CD14-positive monocyte (primary cell): ENCODE results near the gene STARD3. TPM values are rescaled to one million over a fixed set of nuclear protein-coding genes. Genes with fewer than 3 reads are reported as not detected.

Experiments
- DNase-seq, 3 donors: peaks; one replicate each; pipeline ENCODE4 v3.0.0-alpha.2; 2011 to 2022
- H2AFZ ChIP-seq: 2 replicates; pipeline ENCODE4 v1.6.0; 2012; ENCODE audit warnings: mild to moderate bottlenecking, low read depth, low read length, inconsistent platforms; ENCODE audit not compliant: insufficient read depth, poor library complexity, severe bottlenecking
- H3K27ac ChIP-seq, 2 donors: 1 replicate in 1 of 2; 2 replicates in 1 of 2; pipeline ENCODE4 v1.5.1; 2012 to 2013; ENCODE audit warnings: low read length in 2 of 2, control low read depth in 1 of 2, inconsistent platforms in 1 of 2, low read depth in 1 of 2, mild to moderate bottlenecking in 1 of 2
- H3K27me3 ChIP-seq, 2 donors: one replicate each; pipeline versions ENCODE4 v1.6.0 to v1.6.1; 2011 to 2013; ENCODE audit warnings: low read length in 2 of 2; ENCODE audit not compliant: control insufficient read depth in 2 of 2, insufficient read depth in 2 of 2
- H3K36me3 ChIP-seq, 2 donors: replicated peaks in 1 of 2; 1 replicate in 1 of 2; 2 replicates in 1 of 2; pipeline versions ENCODE4 v1.5.1 to v1.6.1; 2012 to 2013; ENCODE audit warnings: low read length in 2 of 2, control low read depth in 1 of 2, inconsistent platforms in 1 of 2, mild to moderate bottlenecking in 1 of 2; ENCODE audit not compliant: insufficient read depth in 2 of 2, control insufficient read depth in 1 of 2
- H3K4me1 ChIP-seq, 2 donors: 1 replicate in 1 of 2; 2 replicates in 1 of 2; pipeline versions ENCODE4 v1.5.1 to v1.6.1; 2012 to 2013; ENCODE audit warnings: low read length in 2 of 2, control low read depth in 1 of 2, inconsistent platforms in 1 of 2, mild to moderate bottlenecking in 1 of 2, moderate library complexity in 1 of 2; ENCODE audit not compliant: insufficient read depth in 2 of 2, control insufficient read depth in 1 of 2
- H3K4me2 ChIP-seq: replicated peaks from 2 replicates; pipeline ENCODE3; 2012; ENCODE audit warnings: low read length, moderate library complexity, mild to moderate bottlenecking; ENCODE audit not compliant: poor library complexity, severe bottlenecking; ENCODE audit errors: extremely low read depth
- H3K4me3 ChIP-seq, 3 experiments: fragments of 200-600 bp in 1 of 3; sonication (generic) in 1 of 3; replicated peaks in 1 of 3; 1 replicate in 2 of 3; 2 replicates in 1 of 3; pipeline ENCODE4 v1.5.1; 2011 to 2013; ENCODE audit warnings: low read length in 3 of 3, mild to moderate bottlenecking in 3 of 3, control low read depth in 2 of 3, low read depth in 2 of 3, inconsistent platforms in 1 of 3, moderate library complexity in 1 of 3
- H3K79me2 ChIP-seq: 2 replicates; pipeline ENCODE4 v1.6.0; 2012; ENCODE audit warnings: mild to moderate bottlenecking, control low read depth, inconsistent platforms, low read length, moderate library complexity; ENCODE audit not compliant: insufficient read depth
- H3K9ac ChIP-seq: 2 replicates; pipeline ENCODE4 v1.6.0; 2017; ENCODE audit warnings: low read length, mild to moderate bottlenecking; ENCODE audit not compliant: insufficient read depth, poor library complexity, severe bottlenecking
- H3K9me3 ChIP-seq, 2 donors: replicated peaks in 1 of 2; 1 replicate in 1 of 2; 2 replicates in 1 of 2; pipeline versions ENCODE4 v1.5.1 to v1.6.1; 2012 to 2013; ENCODE audit warnings: low read length in 2 of 2, control low read depth in 1 of 2; ENCODE audit not compliant: control insufficient read depth in 1 of 2, insufficient read depth in 1 of 2
- H4K20me1 ChIP-seq: 2 replicates; pipeline ENCODE4 v1.6.0; 2012; ENCODE audit warnings: mild to moderate bottlenecking, low read length, control low read depth, moderate library complexity; ENCODE audit not compliant: insufficient read depth
- H3K27ac Mint-ChIP-seq, 7 donors: one replicate each; pipeline ENCODE4 v1.8.0; 2020; ENCODE audit warnings: mild to moderate bottlenecking in 7 of 7, mixed read lengths in 7 of 7, moderate library complexity in 6 of 7, inconsistent platforms in 2 of 7
- H3K27me3 Mint-ChIP-seq, 3 donors: one replicate each; pipeline ENCODE4 v1.8.0; 2021 to 2022; ENCODE audit warnings: low read depth in 3 of 3, mild to moderate bottlenecking in 3 of 3, mixed read lengths in 3 of 3, moderate library complexity in 3 of 3, inconsistent platforms in 1 of 3
- H3K36me3 Mint-ChIP-seq, 2 donors: one replicate each; pipeline ENCODE4 v1.8.0; 2020; ENCODE audit warnings: mixed read lengths in 2 of 2, inconsistent platforms in 1 of 2, mild to moderate bottlenecking in 1 of 2
- H3K4me1 Mint-ChIP-seq: one replicate; pipeline ENCODE4 v1.8.0; 2020; ENCODE audit warnings: mild to moderate bottlenecking, mixed read lengths
- H3K4me3 Mint-ChIP-seq, 2 donors: one replicate each; pipeline ENCODE4 v1.8.0; 2020; ENCODE audit warnings: mild to moderate bottlenecking in 2 of 2, mixed read lengths in 2 of 2, moderate library complexity in 1 of 2
- H3K9me3 Mint-ChIP-seq, 7 donors: one replicate each; pipeline ENCODE4 v1.8.0; 2020 to 2022; ENCODE audit warnings: mixed read lengths in 7 of 7, mild to moderate bottlenecking in 6 of 7, moderate library complexity in 6 of 7, inconsistent platforms in 2 of 7
- WGBS: methylation state at CpG from one replicate; pipeline ENCODE4 v1.1.5; 2013; ENCODE audit warnings: missing lambda C conversion rate; ENCODE audit not compliant: insufficient coverage; 5-methylcytosine and 5-hydroxymethylcytosine counted together
- intact Hi-C, 2 donors: fragments of 100-400 bp; cut with micrococcal nuclease; formaldehyde crosslinking; loops; one replicate each; pipeline versions ENCODE4 v1.15.0 to v1.15.1; 2023
- polyA plus RNA-seq, 3 donors: library from polyadenylated mRNA; depleted of rRNA in 1 of 3; unstranded in 2 of 3; stranded (reverse) in 1 of 3; fragments of 300-500 nt in 2 of 3; fragments of >200 nt in 1 of 3; fragmentation: Illumina TruSeq in 2 of 3; gene quantifications; 1 replicate in 2 of 3; 2 replicates in 1 of 3; pipeline ENCODE4 v1.2.3, GENCODE V29; 2012 to 2021
- TF ChIP-seq, protein P1 (sequence below): fragments of 200-600 bp; IDR thresholded peaks from one replicate; pipeline ENCODE4 v1.8.0; 2022; ENCODE audit warnings: antibody characterized with exemption, mild to moderate bottlenecking

STARD3 gene
- polyA plus RNA-seq, 3 donors = 35.1 to 114 (median 45.3) TPM

DNA sequence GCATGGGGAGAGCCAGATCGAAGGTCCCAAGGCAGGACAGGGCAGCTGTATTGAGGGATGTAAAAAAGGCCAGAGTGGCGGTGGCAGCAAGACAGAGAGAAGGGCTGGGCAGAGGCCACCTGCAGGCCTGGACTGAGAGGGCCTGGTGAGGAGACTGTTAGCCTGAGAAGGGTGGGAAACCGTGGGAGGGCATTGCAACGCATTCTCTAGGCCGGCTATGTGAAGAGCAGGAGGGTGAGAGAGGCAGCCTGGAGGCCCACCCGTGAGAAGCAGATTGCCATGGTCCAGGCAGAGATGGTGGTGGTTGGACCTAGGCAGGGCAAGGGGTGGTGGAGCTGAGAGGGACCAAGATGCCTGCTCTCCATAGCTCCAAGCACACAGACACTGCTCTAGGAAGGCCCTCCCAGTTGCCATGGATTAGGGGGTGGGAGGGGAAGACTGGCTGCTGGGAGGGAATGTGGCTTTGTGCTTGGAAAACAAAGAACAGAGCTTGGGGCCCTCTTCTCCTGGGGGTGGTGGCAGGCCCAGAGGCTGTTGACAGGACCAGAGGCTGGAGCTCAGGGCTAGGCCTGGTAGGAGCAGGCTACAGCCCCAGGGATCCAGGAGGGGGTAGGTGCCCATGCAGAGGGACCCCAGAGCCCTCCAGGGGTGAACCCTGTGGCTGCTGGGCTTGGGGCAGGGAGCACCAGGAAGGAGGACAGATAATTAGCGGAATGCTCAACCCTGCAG, 15.8 kb downstream of the STARD3 start:
- Histone ChIP-seq H4K20me1 (peaks cover 93% of the 10 kb centered on the region), H3K4me1 (peaks cover 0 to 2% of the 10 kb centered on the region in 2 donors), H3K36me3 (peaks cover 23 to 45% of the 10 kb centered on the region in 2 donors), H3K9ac (no peak overlapping the region), H3K4me3 (no peak overlapping the region), H3K79me2 (peaks cover 29% of the 10 kb centered on the region), H3K27me3 (no peaks in the 10 kb centered on the region), H3K9me3 (no peaks in the 10 kb centered on the region), H2AFZ (no peak overlapping the region), H3K27ac (peak overlapping the region in 1 of 2 donors; percentile 14), H3K4me2 (no peak overlapping the region)
- intact Hi-C loops = no loop called here
- WGBS = 81% methylated on average over 6 of the region's 7 CpGs
- peaks cover 44 to 57% of the 10 kb centered on the region in 2 donors for H3K36me3 Mint-ChIP-seq
- H3K27ac Mint-ChIP-seq = peak overlapping the region in 4 of 7 donors; percentile 3 to 69 (median 26)
- no peak for DNase-seq
- H3K4me1 Mint-ChIP-seq = peaks cover 23% of the 10 kb centered on the region
- H3K9me3 Mint-ChIP-seq = no peaks in the 10 kb centered on the region
- peaks cover 0 to 3% (median 1%) of the 10 kb centered on the region in 3 donors for H3K27me3 Mint-ChIP-seq
- no peak overlapping the region for H3K4me3 Mint-ChIP-seq
- TF ChIP-seq, protein P1, sequence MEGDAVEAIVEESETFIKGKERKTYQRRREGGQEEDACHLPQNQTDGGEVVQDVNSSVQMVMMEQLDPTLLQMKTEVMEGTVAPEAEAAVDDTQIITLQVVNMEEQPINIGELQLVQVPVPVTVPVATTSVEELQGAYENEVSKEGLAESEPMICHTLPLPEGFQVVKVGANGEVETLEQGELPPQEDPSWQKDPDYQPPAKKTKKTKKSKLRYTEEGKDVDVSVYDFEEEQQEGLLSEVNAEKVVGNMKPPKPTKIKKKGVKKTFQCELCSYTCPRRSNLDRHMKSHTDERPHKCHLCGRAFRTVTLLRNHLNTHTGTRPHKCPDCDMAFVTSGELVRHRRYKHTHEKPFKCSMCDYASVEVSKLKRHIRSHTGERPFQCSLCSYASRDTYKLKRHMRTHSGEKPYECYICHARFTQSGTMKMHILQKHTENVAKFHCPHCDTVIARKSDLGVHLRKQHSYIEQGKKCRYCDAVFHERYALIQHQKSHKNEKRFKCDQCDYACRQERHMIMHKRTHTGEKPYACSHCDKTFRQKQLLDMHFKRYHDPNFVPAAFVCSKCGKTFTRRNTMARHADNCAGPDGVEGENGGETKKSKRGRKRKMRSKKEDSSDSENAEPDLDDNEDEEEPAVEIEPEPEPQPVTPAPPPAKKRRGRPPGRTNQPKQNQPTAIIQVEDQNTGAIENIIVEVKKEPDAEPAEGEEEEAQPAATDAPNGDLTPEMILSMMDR = no peak

DNA sequence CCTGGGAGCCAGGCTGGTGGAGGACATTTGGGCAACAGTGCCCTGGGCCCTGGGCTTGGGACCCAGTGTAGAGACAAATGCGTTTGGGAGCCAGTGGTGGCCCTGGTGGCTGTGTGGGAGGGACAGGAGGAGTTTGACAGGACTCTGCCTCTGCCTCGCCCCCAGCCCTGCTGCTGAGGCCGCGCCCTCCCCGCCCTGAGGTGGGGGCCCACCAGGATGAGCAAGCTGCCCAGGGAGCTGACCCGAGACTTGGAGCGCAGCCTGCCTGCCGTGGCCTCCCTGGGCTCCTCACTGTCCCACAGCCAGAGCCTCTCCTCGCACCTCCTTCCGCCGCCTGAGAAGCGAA, 16.3 kb downstream of the STARD3 start:
- Histone ChIP-seq H4K20me1 (peaks cover 93% of the 10 kb centered on the region), H3K4me3 (no peak overlapping the region), H3K9ac (no peak overlapping the region), H3K36me3 (peaks cover 28 to 50% of the 10 kb centered on the region in 2 donors), H3K9me3 (no peaks in the 10 kb centered on the region), H3K4me1 (peaks cover 0 to 2% of the 10 kb centered on the region in 2 donors), H3K79me2 (peaks cover 27% of the 10 kb centered on the region), H3K27me3 (no peaks in the 10 kb centered on the region), H3K4me2 (no peak overlapping the region), H3K27ac (no peak overlapping the region), H2AFZ (no peak overlapping the region)
- Mint-ChIP-seq H3K27ac (no peak overlapping the region), H3K4me1 (peaks cover 23% of the 10 kb centered on the region), H3K4me3 (no peak overlapping the region), H3K36me3 (peaks cover 46 to 63% of the 10 kb centered on the region in 2 donors), H3K9me3 (no peaks in the 10 kb centered on the region), H3K27me3 (peaks cover 0 to 3% (median 1%) of the 10 kb centered on the region in 3 donors)
- DNase-seq = no peak
- intact Hi-C loops = no loop called here
- TF ChIP-seq, protein P1 = no peak
- WGBS = 94% methylated on average over 12 of the region's 12 CpGs
